Esophagus muscularis mucosa (tissue), 3 donors: Measurements from ENCODE around the gene TTC29.

Experiments
- CTCF ChIP-seq, 3 experiments: fragments of 200-600 bp in 2 of 3; fragments of 450-650 bp in 1 of 3; sonication (generic) in 2 of 3; IDR thresholded peaks; one replicate each; pipeline ENCODE4 v1.5.1; 2017 to 2019; ENCODE audit warnings: antibody characterized with exemption in 3 of 3, mild to moderate bottlenecking in 2 of 3, moderate library complexity in 1 of 3
- POLR2A ChIP-seq: fragments of 450-650 bp; IDR thresholded peaks from one replicate; pipeline ENCODE4 v1.6.1; 2017; ENCODE audit warnings: antibody characterized with exemption, moderate library complexity, mild to moderate bottlenecking, low read depth

GRCh38 chr4:146842876-146843275 lies 102.8 kb downstream of the TTC29 start:
- TF ChIP-seq CTCF (IDR thresholded peaks at IDR 0.05) = no peak
- no peak for TF ChIP-seq POLR2A
